Measurements from ENCODE around the gene RGS2.

RGS2 gene

GRCh38 chr1:192831706-192832355 lies 23.0 kb downstream of the RGS2 start:
- Histone ChIP-seq H3K4me1 (ENCODE audit: control insufficient read depth in 1 of 2, insufficient read depth in 2 of 2, low read length in 2 of 2) (peaks cover 0 to 16% of the 10 kb centered on the region in 2 donors), H3K27me3 (ENCODE audit: low read depth, low read length) (no peaks in the 10 kb centered on the region), H3K27ac (ENCODE audit: low read length) (no peak overlapping the region)

GRCh38 chr1:192832492-192832891 lies 23.7 kb downstream of the RGS2 start:
- no peak overlapping the region for H3K27ac ChIP-seq (ENCODE audit: low read length)
- H3K27me3 ChIP-seq (ENCODE audit: low read depth, low read length) = no peaks in the 10 kb centered on the region
- no peaks in the 10 kb centered on the region for H3K36me3 ChIP-seq (ENCODE audit: control insufficient read depth in 1 of 2, insufficient read depth in 2 of 2, low read length in 2 of 2)
- H3K4me3 ChIP-seq (ENCODE audit: low read depth in 1 of 2, low read length in 2 of 2) = no peak overlapping the region
- H3K4me1 ChIP-seq (ENCODE audit: control insufficient read depth in 1 of 2, insufficient read depth in 2 of 2, low read length in 2 of 2) = peaks cover 0 to 16% of the 10 kb centered on the region in 2 donors
- H3K9me3 ChIP-seq (ENCODE audit: control insufficient read depth in 1 of 2, low read length in 2 of 2) = no peaks in the 10 kb centered on the region

More at GRCh38 chr1:192831706-192832355, 23.0 kb downstream of the RGS2 start:
- no peak overlapping the region for H3K4me3 ChIP-seq (ENCODE audit: low read depth in 1 of 2, low read length in 2 of 2)
- no peaks in the 10 kb centered on the region for H3K9me3 ChIP-seq (ENCODE audit: control insufficient read depth in 1 of 2, low read length in 2 of 2)
- H3K36me3 ChIP-seq (ENCODE audit: control insufficient read depth in 1 of 2, insufficient read depth in 2 of 2, low read length in 2 of 2) = no peaks in the 10 kb centered on the region

GRCh38 chr1:192835116-192835515 lies 26.3 kb downstream of the RGS2 start:
- H3K27ac ChIP-seq (ENCODE audit: low read length) = no peak overlapping the region
- H3K9me3 ChIP-seq (ENCODE audit: control insufficient read depth in 1 of 2, low read length in 2 of 2) = no peaks in the 10 kb centered on the region
- H3K27me3 ChIP-seq (ENCODE audit: low read depth, low read length) = no peaks in the 10 kb centered on the region
- H3K4me1 ChIP-seq (ENCODE audit: control insufficient read depth in 1 of 2, insufficient read depth in 2 of 2, low read length in 2 of 2) = peaks cover 0 to 16% of the 10 kb centered on the region in 2 donors
- H3K36me3 ChIP-seq (ENCODE audit: control insufficient read depth in 1 of 2, insufficient read depth in 2 of 2, low read length in 2 of 2) = no peaks in the 10 kb centered on the region
- H3K4me3 ChIP-seq (ENCODE audit: low read depth in 1 of 2, low read length in 2 of 2) = no peak overlapping the region

- no peak overlapping the region for H3K4me3 ChIP-seq (ENCODE audit: low read depth in 1 of 2, low read length in 2 of 2)
- no peaks in the 10 kb centered on the region for H3K4me1 ChIP-seq (ENCODE audit: control insufficient read depth in 1 of 2, insufficient read depth in 2 of 2, low read length in 2 of 2)
- no peaks in the 10 kb centered on the region for H3K36me3 ChIP-seq (ENCODE audit: control insufficient read depth in 1 of 2, insufficient read depth in 2 of 2, low read length in 2 of 2)
- no peaks in the 10 kb centered on the region for H3K27me3 ChIP-seq (ENCODE audit: low read depth, low read length)
- H3K9me3 ChIP-seq (ENCODE audit: control insufficient read depth in 1 of 2, low read length in 2 of 2) = no peaks in the 10 kb centered on the region
- H3K27ac ChIP-seq (ENCODE audit: low read length) = no peak overlapping the region
These were observed 30.6 kb downstream of the RGS2 start for GRCh38 chr1:192839162-192840066.

- Histone ChIP-seq H3K36me3 (ENCODE audit: control insufficient read depth in 1 of 2, insufficient read depth in 2 of 2, low read length in 2 of 2) (no peaks in the 10 kb centered on the region), H3K27ac (ENCODE audit: low read length) (no peak overlapping the region), H3K27me3 (ENCODE audit: low read depth, low read length) (no peaks in the 10 kb centered on the region), H3K9me3 (ENCODE audit: control insufficient read depth in 1 of 2, low read length in 2 of 2) (no peaks in the 10 kb centered on the region), H3K4me3 (ENCODE audit: low read depth in 1 of 2, low read length in 2 of 2) (no peak overlapping the region), H3K4me1 (ENCODE audit: control insufficient read depth in 1 of 2, insufficient read depth in 2 of 2, low read length in 2 of 2) (no peaks in the 10 kb centered on the region)
These were observed 35.5 kb downstream of the RGS2 start for GRCh38 chr1:192844360-192844759.

GRCh38 chr1:192846950-192847349 lies 38.1 kb downstream of the RGS2 start:
- no peaks in the 10 kb centered on the region for H3K27me3 ChIP-seq (ENCODE audit: low read depth, low read length)
- H3K4me3 ChIP-seq (ENCODE audit: low read depth in 1 of 2, low read length in 2 of 2) = no peak overlapping the region
- H3K9me3 ChIP-seq (ENCODE audit: control insufficient read depth in 1 of 2, low read length in 2 of 2) = no peaks in the 10 kb centered on the region
- H3K36me3 ChIP-seq (ENCODE audit: control insufficient read depth in 1 of 2, insufficient read depth in 2 of 2, low read length in 2 of 2) = no peaks in the 10 kb centered on the region
- H3K27ac ChIP-seq (ENCODE audit: low read length) = no peak overlapping the region
- H3K4me1 ChIP-seq (ENCODE audit: control insufficient read depth in 1 of 2, insufficient read depth in 2 of 2, low read length in 2 of 2) = no peaks in the 10 kb centered on the region

GRCh38 chr1:192849011-192849410 lies 40.2 kb downstream of the RGS2 start:
- no peaks in the 10 kb centered on the region for H3K9me3 ChIP-seq (ENCODE audit: control insufficient read depth in 1 of 2, low read length in 2 of 2)
- H3K27me3 ChIP-seq (ENCODE audit: low read depth, low read length) = no peaks in the 10 kb centered on the region

GRCh38 chr1:192849442-192849841 lies 40.6 kb downstream of the RGS2 start:
- no peaks in the 10 kb centered on the region for H3K27me3 ChIP-seq (ENCODE audit: low read depth, low read length)
- no peak overlapping the region for H3K4me3 ChIP-seq (ENCODE audit: low read depth in 1 of 2, low read length in 2 of 2)
- H3K4me1 ChIP-seq (ENCODE audit: control insufficient read depth in 1 of 2, insufficient read depth in 2 of 2, low read length in 2 of 2) = no peaks in the 10 kb centered on the region
- no peaks in the 10 kb centered on the region for H3K9me3 ChIP-seq (ENCODE audit: control insufficient read depth in 1 of 2, low read length in 2 of 2)
- H3K36me3 ChIP-seq (ENCODE audit: control insufficient read depth in 1 of 2, insufficient read depth in 2 of 2, low read length in 2 of 2) = no peaks in the 10 kb centered on the region
- no peak overlapping the region for H3K27ac ChIP-seq (ENCODE audit: low read length)

More at GRCh38 chr1:192849011-192849410, 40.2 kb downstream of the RGS2 start:
- no peaks in the 10 kb centered on the region for H3K4me1 ChIP-seq (ENCODE audit: control insufficient read depth in 1 of 2, insufficient read depth in 2 of 2, low read length in 2 of 2)
- H3K4me3 ChIP-seq (ENCODE audit: low read depth in 1 of 2, low read length in 2 of 2) = no peak overlapping the region
- no peak overlapping the region for H3K27ac ChIP-seq (ENCODE audit: low read length)
- no peaks in the 10 kb centered on the region for H3K36me3 ChIP-seq (ENCODE audit: control insufficient read depth in 1 of 2, insufficient read depth in 2 of 2, low read length in 2 of 2)

GRCh38 chr1:192852001-192852947 lies 43.4 kb downstream of the RGS2 start:
- H3K27me3 ChIP-seq (ENCODE audit: low read depth, low read length) = no peaks in the 10 kb centered on the region
- no peaks in the 10 kb centered on the region for H3K36me3 ChIP-seq (ENCODE audit: control insufficient read depth in 1 of 2, insufficient read depth in 2 of 2, low read length in 2 of 2)
- H3K9me3 ChIP-seq (ENCODE audit: control insufficient read depth in 1 of 2, low read length in 2 of 2) = no peaks in the 10 kb centered on the region
- H3K4me1 ChIP-seq (ENCODE audit: control insufficient read depth in 1 of 2, insufficient read depth in 2 of 2, low read length in 2 of 2) = no peaks in the 10 kb centered on the region
- no peak overlapping the region for H3K27ac ChIP-seq (ENCODE audit: low read length)
- no peak overlapping the region for H3K4me3 ChIP-seq (ENCODE audit: low read depth in 1 of 2, low read length in 2 of 2)

GRCh38 chr1:192858456-192858855 lies 49.6 kb downstream of the RGS2 start:
- Histone ChIP-seq H3K9me3 (ENCODE audit: control insufficient read depth in 1 of 2, low read length in 2 of 2) (no peaks in the 10 kb centered on the region), H3K27me3 (ENCODE audit: low read depth, low read length) (no peaks in the 10 kb centered on the region), H3K36me3 (ENCODE audit: control insufficient read depth in 1 of 2, insufficient read depth in 2 of 2, low read length in 2 of 2) (no peaks in the 10 kb centered on the region), H3K27ac (ENCODE audit: low read length) (no peak overlapping the region), H3K4me3 (ENCODE audit: low read depth in 1 of 2, low read length in 2 of 2) (no peak overlapping the region), H3K4me1 (ENCODE audit: control insufficient read depth in 1 of 2, insufficient read depth in 2 of 2, low read length in 2 of 2) (no peaks in the 10 kb centered on the region)

GRCh38 chr1:192859808-192860207 lies 51.0 kb downstream of the RGS2 start:
- Histone ChIP-seq H3K36me3 (ENCODE audit: control insufficient read depth in 1 of 2, insufficient read depth in 2 of 2, low read length in 2 of 2) (no peaks in the 10 kb centered on the region), H3K27ac (ENCODE audit: low read length) (no peak overlapping the region), H3K27me3 (ENCODE audit: low read depth, low read length) (no peaks in the 10 kb centered on the region), H3K4me1 (ENCODE audit: control insufficient read depth in 1 of 2, insufficient read depth in 2 of 2, low read length in 2 of 2) (no peaks in the 10 kb centered on the region), H3K9me3 (ENCODE audit: control insufficient read depth in 1 of 2, low read length in 2 of 2) (no peaks in the 10 kb centered on the region), H3K4me3 (ENCODE audit: low read depth in 1 of 2, low read length in 2 of 2) (no peak overlapping the region)
